ENCODE data around the gene OGFOD2.

The OGFOD2 gene

DNA sequence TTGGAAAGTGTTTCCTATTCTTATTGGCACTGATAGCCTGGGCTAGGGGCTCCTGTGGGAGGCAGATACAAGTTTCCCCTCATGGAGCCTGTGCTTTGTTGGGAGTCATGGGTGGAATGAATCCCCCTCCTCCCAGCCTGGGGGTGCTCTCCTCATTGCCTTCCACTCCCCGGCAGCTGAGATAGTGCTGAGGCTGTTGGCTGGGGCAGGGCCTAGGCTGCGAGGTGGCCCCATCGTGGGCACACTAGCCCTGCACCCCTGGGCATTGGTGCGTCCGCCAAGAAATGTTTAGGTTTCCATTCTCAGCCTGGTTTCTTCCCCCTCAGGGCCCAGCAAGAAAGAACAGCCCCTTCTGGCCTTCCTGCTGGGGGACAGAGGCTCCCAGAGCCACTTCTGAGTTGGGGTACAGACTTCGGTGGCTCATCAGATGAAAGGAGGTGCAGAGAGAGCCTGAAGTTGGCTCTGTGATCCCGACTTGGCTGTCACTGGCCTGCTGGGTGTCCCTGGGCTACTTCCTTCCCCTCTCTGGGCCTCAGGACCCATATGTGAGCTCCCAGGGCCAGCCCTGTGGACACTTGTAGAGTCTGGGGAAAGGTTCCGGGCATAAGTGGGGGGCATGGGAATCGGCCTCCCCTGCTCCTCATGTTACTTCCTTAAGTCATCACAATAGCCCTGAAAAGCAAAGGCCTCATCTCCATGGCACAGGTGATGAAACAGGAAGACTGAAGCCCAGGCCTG, 2.8 kb downstream of the OGFOD2 start:
- no peak for DNase-seq

DNA sequence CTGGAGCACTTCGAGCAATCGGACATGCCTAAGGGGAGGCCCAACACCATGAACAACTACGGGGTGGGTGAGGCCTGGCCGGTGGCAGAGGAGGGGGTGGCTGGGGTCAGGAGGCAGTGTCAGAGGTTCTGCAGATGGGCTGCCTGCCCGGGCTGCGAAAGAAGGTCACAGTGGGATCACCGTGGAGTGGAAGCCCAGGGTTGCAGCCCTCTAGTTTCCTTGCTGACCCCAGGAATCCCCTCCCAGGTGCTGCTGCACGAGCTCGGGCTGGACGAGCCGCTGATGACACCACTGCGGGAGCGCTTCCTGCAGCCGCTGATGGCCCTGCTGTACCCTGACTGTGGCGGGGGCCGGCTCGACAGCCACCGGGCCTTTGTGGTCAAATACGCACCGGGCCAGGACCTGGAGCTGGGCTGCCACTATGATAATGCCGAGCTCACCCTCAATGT, 3.5 kb downstream of the OGFOD2 start:
- no peak for DNase-seq

DNA sequence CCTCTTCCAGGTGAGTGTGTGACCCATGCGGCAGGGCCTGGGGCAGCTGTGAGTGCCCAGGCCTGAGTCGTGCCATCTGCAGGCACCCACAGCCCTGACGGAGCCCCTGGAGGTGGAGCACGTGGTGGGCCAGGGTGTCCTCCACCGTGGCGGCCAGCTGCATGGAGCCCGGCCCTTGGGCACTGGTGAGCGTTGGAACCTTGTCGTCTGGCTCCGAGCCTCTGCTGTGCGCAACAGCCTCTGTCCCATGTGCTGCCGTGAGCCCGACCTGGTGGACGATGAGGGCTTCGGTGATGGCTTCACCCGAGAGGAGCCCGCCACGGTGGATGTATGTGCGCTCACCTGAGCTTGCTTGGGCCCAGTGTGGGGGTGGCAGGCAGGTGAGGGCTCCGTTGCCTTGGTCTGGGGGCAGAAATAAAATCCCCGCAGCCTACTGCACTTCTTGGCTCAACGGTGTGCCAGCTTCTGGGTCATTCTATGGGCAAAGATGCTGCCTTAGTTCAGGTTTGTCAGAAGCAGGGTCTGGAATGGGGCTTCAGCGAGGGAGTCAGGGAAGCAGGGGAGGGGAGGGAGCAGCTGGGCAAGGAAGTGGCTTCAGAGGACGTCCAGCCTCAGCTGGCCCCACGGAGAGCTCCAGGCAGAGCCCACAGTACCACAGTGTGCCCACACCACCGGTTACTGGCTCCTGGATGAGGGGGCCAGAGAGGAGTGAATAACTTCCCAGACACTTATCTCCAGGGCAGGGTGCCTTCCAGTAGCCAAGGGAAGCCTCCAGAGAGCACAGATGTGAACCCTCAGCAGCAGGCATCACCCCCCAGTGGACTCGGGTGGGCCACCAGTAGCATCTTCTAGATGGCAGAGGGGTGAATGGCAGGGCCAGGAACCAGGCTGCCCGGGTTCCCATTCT, 4.2 kb downstream of the OGFOD2 start:
- no peak for DNase-seq

DNA sequence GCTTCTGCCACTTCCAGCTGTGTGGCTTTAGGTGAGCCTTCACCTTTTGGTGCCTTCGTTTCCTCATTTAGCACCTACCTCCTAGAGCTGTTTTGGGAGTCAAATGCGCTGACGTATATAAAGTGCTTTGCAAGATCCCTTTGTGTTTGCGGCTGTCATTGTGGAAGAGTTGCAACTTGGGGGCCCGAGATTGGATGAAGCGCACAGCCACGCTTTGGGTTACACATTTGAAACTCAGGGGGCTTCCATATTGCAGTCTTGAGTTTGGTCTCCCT, 4.8 kb downstream of the OGFOD2 start:
- no peak for DNase-seq

DNA sequence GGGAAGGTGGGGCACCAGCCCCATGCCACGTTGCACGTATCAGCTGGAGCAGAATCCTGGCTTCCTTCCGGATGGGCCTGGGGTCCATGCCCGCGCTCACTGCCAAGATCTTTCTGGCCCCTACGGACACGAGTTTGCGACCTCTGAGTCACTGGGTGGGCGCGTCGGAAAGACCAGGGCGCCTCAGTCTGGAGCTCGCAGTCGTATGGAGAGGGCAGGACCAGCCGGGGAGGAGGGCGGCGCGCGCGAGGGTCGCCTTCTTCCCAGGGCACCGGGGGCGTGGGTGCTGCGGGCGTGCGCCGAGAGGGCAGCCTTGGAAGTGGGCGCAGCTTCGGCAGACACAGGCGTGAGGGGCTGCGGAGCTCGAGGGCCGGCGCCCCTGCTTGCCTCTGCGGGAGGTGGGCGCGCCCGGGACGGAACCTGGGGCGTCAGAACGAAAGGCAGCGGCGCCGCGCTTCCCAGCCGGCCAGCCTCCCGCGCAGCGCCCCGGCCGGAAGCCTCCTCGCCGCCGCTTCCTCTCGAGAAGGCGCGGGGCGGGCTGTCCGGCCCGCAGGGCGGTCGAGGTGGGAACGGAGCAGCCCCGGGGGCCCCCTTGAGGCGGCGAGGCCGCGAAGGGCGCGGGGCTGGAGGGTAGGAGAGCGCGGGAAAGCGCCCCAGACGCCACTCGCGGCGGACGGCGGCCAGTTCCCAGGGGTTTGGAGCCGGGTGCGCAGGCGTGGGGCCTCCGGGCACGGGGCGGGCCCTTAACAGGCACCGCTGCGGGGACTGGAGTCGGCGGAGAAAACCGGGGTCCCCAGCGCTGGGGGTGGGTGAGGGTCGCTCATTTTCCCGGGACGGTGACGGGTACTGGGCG, 5.4 kb downstream of the OGFOD2 start, which contains the start of gene ARL6IP4:
Gene ARL6IP4 (plus strand): TSS at position 499 of the 853 bp plus-strand sequence. CDS start 459 bp downstream, outside the sequence.
- no peak for DNase-seq

DNA sequence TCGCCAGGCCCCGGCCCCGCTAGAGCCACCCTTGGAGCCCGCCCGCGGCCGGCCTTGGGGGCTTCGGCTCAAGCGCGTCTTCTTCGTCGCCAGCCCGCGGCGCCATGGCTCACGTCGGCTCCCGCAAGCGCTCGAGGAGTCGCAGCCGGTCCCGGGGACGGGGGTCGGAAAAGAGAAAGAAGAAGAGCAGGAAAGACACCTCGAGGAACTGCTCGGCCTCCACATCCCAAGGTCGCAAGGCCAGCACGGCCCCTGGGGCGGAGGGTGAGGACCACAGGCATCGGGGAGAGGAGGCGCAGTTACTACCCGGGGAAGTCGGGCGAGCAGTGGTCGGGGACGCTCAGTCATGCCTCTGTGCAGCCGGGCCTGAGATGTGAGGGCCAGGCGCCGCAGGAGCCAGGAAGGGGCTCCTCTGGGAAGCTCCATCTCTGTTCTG, 6.0 kb downstream of the OGFOD2 start:
- no peak for DNase-seq

DNA sequence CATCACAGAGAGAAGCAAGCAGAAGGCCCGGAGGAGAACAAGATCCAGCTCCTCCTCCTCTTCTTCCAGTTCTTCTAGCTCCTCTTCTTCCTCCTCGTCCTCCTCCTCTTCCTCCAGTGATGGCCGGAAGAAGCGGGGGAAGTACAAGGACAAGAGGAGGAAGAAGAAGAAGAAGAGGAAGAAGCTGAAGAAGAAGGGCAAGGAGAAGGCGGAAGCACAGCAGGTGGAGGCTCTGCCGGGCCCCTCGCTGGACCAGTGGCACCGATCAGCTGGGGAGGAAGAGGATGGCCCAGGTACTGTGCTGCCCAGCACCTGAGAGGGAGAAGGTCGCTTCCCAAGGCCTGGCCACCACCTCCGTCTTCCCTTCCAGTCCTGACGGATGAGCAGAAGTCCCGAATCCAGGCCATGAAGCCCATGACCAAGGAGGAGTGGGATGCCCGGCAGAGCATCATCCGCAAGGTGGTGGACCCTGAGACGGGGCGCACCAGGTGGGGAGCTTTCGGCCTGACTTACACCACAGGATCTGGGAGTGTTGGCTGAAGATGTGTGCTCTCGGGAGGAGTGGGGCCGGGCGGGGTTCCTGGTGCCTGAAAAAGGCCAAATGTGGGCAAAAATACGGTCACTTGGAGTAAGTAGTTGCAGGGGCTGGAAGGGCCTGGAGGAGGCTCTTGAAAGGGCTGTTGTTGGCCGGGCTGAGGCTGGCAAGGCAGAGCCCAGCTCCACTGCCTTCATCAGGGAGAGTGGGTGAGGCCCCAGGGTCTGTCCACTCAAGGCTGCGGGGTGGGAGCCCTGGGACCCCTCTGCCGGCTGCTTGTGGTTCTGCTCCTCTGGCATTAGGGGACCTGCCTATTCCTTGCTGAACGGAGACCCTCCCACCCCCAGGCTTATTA, 6.8 kb downstream of the OGFOD2 start:
- no peak for DNase-seq

DNA sequence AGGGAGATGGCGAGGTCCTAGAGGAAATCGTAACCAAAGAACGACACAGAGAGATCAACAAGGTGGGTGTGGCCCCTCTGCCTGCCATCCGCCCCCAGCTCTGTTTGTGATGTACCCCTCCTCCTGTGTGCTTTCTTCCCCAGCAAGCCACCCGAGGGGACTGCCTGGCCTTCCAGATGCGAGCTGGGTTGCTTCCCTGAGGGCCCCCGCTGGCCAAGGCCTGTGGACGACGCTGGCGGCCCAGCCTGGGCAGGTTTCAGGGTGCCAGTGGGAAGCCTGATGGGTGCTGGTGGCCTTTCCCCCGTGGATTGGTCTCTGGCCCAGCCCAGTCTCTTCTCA, 7.4 kb downstream of the OGFOD2 start:
- no peak for DNase-seq

DNA sequence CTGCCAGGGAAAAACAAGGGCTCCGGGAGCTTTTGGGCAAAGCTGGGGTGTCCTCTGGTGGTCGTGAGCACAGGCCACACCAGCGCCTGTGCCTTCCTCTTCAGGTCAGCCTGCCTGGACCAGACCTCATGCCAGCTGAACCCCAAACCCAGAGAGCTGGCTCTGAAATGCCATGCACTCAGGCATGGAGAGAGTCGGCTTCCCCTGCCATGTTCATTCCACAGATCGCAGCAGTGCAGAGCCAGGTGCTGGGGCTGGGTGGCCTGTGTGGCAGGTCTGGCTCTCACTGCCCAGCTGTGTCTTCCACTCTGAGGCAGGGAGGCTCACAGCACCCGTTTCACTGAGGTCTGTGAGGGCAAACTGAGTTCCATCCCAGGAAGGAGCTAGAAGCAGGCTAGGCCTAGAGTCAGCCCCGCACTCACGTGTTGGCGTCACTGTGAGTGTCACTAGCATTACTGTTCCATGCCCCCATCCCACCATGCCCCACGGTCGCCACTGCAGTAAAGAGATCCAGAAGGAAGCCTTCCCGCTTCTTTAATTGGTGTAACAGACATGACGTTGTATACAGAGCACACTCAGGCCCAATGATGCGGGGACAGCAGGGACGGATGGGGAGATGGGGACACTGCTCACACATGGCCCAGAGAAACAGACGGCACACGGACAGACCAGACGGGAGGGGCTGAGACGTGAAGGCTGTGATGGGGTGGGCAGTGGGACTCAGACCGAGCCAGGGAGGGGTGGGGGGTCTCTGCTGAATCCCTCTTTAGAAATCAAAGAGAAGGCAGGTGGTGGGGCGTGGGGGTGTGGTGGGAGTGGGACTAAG, 8.1 kb downstream of the OGFOD2 start:
- no peak for DNase-seq

DNA sequence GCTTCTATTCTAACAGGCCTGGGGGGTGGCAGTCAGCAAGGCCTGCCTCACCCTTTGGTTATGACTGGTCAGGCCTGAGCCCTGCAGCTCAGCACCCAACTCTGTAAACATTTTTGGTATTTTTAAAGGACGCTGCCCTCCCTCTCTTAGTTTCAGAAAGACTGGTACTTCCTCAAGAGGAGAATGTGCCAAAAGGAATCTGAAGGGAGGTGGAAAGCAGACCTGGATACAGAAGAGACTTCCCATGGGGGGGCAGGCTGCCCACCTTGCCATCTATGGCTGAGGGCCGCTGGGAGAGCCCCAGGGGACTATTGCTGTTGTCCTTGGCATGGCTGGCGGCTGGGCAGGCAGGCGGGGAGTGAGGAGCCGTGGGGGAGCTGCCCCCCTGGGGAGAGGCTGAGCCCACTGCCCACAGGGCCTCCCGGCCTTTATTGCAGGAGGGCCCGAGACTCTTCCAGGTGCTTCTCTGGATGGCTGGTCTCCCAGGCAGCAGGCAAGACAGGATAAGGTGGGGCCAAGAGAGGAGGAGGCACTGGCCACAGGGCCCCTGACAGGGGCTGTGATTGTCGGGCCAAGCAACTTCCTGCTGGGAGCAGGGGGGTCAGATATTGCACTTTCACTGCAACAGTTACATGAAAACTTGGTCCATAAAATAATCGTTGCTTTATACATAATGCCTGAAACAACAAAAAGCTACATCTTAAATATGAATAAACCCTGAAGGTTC, 8.9 kb downstream of the OGFOD2 start:
- no peak for DNase-seq

DNA sequence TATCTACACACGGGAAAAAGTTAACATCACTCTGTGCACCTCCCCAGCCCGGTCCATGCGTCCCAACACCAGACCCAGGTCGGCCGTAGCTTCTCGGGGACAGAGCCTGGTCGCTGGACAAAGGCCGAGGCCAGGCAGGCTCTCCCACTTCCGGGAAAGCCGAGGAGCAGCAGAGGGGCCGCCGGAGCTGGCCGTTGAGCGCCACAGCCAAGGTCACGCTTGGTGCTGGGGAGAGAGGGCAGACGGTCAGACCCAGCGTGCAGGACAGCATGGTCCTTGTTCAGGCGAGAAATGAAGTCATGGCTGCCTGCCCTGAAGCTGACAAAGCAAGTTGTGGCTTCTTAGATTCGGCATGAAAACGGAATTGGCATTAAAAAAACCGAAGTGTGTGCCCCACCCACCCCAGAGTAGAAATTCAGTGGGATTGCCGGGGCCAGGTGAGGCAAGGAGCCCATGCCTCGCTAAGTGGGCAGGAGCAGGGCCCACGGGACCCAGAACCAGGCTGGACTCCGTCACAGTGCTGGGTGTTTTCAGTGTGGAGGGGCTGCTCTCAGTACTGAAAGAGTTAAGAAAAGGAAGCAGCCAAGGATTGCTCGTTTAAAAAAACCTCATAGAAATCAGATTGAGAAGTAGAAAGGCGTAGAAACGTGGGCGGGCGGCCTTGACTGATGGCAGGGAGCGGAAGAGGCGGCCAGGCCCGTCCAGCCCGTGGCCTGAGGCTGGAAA, 9.7 kb downstream of the OGFOD2 start:
- no peak for DNase-seq

DNA sequence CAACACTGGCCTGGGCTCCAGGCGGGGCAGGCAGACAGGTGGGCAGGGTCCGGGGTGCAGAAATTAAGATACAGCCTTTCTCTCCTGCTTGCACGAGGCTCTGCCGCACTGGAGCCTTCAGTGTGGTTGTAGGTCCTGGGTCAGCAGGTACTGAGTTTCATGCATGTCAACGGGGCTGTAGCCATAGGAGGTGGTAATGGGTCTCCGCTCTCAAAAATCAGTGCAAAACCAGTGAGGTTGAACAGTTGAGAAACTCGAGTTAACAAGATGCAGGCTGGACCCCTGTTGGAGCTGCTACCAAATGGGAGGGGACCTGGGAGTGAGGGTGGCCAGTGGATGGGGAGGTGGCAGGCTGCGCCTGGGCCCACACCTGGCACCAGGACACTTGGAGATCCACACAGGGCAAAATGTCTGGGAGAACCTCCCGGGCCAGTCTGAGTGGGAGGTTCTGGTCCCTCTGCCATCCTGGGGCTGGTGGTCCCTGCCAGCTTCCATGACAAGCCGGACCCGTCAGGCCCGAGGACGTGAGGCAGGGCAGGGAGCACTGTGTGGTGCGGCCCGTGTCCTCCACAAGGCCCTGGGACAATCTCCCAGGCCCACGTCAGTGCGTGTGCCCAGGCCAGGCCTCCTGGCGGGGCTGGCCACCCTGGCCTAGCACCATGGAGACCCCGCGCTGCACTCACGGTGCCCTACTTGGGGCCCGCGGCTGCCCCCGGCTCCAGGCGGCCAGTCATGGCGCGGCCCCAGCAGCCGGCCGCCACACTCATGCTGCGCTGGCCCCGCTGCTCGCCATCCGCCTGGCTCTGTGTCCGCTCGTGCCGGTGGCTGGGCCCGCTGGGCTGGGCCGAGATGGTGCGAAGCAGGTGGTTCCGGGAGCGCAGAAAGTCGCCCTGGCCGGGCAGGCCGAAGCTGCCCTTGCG, 10.6 kb downstream of the OGFOD2 start:
- DNase-seq: no peak

DNA sequence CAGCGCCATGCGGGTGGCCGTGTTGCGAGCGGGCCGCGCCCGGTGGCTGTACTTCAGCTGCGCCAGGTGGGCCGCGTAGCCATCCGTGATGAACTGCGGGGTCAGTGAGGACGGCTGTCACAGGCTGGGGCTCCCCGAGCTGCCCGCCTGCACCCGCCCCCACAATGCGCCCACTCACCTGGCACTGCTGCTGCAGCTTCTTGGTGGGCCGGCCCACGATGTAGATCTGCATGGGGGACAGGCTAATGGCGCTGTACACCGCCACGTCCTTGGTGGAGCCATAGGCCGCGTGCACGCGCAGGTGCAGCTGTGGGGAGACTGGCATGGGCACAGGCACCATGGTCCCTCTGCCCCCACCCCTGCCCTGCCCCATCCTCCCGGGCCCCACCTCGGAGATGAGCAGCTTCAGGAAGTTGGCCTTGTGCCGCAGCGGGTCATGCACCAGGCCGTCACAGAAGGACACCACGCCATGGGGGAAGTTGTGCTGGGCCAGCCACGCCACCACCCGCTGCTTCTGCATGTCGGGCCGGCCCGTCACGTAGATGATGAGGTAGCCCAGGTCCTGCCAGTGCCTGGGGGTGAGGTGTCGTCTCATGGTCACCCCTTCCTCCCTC, 11.3 kb downstream of the OGFOD2 start:
- DNase-seq: no peak

DNA sequence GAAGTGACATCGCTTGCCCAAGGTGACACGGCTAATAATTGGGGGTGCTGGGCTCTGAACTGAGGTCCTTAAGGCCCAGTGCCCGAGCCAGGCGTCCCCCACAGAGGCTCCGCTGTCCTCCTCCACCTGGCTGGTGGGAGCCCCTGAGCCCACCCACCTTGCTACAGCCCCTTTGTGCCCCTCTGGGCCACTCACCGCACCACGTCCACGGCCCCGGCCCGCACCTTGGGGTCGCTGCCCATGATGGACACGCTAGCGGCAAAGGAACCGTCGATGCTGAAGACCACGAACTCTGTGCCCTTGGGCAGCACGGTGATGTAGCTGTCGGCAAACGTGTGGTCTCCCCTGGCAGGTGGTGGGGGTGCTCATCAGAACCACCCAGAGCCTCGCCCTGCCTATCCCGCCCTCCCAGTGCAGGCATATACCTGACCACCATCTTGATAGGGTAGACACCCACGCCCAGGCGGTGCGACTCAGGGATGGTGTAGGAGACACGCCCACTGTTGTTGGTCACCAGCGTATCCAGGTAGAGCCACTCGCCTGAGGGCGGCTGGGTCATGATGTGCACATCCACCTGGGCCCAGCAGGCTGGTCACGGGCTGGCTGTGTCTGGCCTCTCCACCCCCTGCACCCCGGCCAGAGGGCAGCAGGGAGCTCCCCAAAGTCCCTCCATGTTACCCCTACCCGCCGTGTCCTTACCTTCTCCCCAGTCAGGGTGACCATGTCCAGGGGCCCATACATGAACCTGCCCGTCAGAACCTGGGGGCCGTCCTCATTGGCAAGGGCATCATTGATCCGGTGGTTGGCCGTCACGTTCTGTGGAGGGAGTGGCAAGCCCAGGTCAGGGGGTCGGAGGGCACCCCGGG, 12.3 kb downstream of the OGFOD2 start:
- DNase-seq: no peak

DNA sequence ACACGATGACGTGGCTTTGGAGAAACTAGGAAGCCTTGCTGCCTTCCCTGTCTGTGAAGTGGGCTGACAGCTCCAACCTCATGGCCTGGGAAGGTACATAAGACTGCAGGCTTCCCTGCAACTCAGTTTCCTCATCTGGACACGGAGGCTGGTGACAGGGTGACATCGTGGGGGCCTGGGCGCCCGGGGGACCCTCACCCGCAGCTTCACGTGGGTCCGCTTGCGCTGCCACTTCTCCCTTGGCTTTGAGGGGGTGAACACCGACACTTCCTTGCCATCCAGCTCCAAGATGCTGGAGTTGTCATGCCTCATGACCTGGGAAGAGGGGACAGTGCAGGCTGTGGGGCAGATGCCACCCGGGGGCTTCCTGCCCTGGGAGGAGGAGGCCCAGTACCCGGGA, 13.0 kb downstream of the OGFOD2 start:
- DNase-seq: no peak

DNA sequence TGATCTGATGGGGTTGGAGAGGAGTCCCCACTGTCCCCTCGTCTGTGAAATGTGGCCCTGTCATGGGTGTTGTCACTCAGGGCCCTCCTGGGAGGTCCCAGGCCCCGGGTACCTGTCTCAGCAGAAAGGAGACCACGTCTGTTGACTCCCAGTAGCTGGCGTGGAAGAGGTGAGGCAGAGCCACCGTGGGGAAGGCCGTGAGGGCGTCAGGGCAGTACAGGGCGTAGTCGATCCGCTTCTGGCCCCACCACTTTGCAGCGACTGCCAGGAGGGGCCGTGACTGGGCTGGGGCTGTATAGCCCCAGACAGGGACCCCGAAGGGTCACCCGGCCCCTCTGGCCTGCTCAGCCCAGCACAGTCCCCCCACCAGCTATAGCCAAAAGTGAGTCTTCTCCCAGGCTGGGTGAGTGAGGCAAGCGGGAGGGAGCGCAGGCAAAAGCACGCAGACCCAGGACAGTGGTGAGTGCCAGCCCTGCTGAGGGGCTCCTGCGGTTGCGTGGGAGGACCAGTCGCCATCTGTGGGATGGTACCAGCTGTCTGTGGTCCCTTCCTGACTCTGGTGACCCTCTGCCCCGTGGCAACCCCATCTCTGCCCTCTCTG, 13.7 kb downstream of the OGFOD2 start:
- no peak for DNase-seq

Data from NCI-H2029 treated with DMSO at 0.1 percent for 48 hours (cell line).